SU-DHL-6 (cell line): ENCODE results near the gene WDR86.

Experiments
- H2AFZ ChIP-seq: fragments of 200-600 bp; sonication (generic); 2 replicates; pipeline ENCODE4 v1.6.1; 2014; ENCODE audit warnings: low read depth, mild to moderate bottlenecking, moderate library complexity, mixed read lengths, antibody characterized with exemption, low read length; ENCODE audit not compliant: severe bottlenecking
- H3F3A ChIP-seq: fragments of 200-600 bp; shearing (Covaris generic); 2 replicates; pipeline ENCODE4 v1.6.0; 2016; ENCODE audit warnings: antibody characterized with exemption, mild to moderate bottlenecking; ENCODE audit not compliant: insufficient read depth
- H3K27ac ChIP-seq: fragments of 200-600 bp; sonication (generic); 2 replicates; pipeline ENCODE4 v1.5.1; 2016; ENCODE audit warnings: low read depth, mild to moderate bottlenecking, low read length, moderate library complexity, mixed read lengths
- H3K27me3 ChIP-seq: fragments of 200-600 bp; sonication (generic), shearing (Covaris generic); 2 replicates; pipeline ENCODE4 v1.6.0; 2014; ENCODE audit warnings: mild to moderate bottlenecking, low read length
- H3K36me3 ChIP-seq: fragments of 200-600 bp; sonication (generic); 2 replicates; pipeline ENCODE4 v1.6.1; 2014; ENCODE audit warnings: mild to moderate bottlenecking, low read length, mixed read lengths
- H3K4me2 ChIP-seq: fragments of 300-600, 200-600 bp; shearing (Covaris generic), sonication (generic); 2 replicates; pipeline ENCODE4 v1.6.0; 2014; ENCODE audit warnings: low read length, low read depth, mild to moderate bottlenecking; ENCODE audit not compliant: poor library complexity, severe bottlenecking
- H3K4me3 ChIP-seq: fragments of 200-600 bp; sonication (generic); 2 replicates; pipeline ENCODE4 v1.5.1; 2014; ENCODE audit warnings: antibody characterized with exemption, low read length, mild to moderate bottlenecking, mixed read lengths; ENCODE audit not compliant: insufficient read depth, poor library complexity, severe bottlenecking
- H3K79me2 ChIP-seq: fragments of 200-600 bp; sonication (generic); 2 replicates; pipeline ENCODE4 v1.6.1; 2014; ENCODE audit warnings: mild to moderate bottlenecking, low read length, moderate library complexity; ENCODE audit not compliant: insufficient read depth
- H3K9ac ChIP-seq: fragments of 200-600 bp; sonication (generic); 2 replicates; pipeline ENCODE4 v1.7.0; 2014; ENCODE audit warnings: mild to moderate bottlenecking, low read length
- H3K9me2 ChIP-seq: fragments of 200-600 bp; sonication (generic); replicated peaks from 2 replicates; pipeline ENCODE4 v1.6.1; 2014; ENCODE audit warnings: low read length; ENCODE audit not compliant: insufficient read depth
- H3K9me3 ChIP-seq: fragments of 200-600 bp; sonication (generic); 2 replicates; pipeline ENCODE4 v1.6.1; 2014; ENCODE audit warnings: low read length, mixed read lengths; ENCODE audit not compliant: insufficient read depth
- H4K20me1 ChIP-seq: fragments of 200-600 bp; sonication (generic); 2 replicates; pipeline ENCODE4 v1.6.1; 2014; ENCODE audit warnings: low read depth, mild to moderate bottlenecking, antibody characterized with exemption, low read length, moderate library complexity, mixed read lengths
- CTCF ChIP-seq: fragments of 200-600 bp; sonication (generic); IDR thresholded peaks from one replicate; pipeline ENCODE4 v1.5.1; 2017; ENCODE audit warnings: antibody characterized with exemption, mild to moderate bottlenecking, low read length, moderate library complexity; ENCODE audit not compliant: insufficient read depth, poor library complexity, severe bottlenecking
- EZH2phosphoT487 ChIP-seq: fragments of 200-600 bp; sonication (generic), shearing (Covaris generic); conservative IDR thresholded peaks from 2 replicates; pipeline ENCODE4 v1.6.1; 2018; ENCODE audit warnings: mild to moderate bottlenecking, antibody characterized with exemption, low read length, moderate library complexity, mixed read lengths

WDR86 gene

GRCh38 chr7:151435971-151436370 is 26.1 kb upstream of the WDR86 start:
- H3K79me2 ChIP-seq, result no peaks in the 10 kb centered on the region
- no peaks in the 10 kb centered on the region for H3K36me3 ChIP-seq
- H3K27me3 ChIP-seq, result no peaks in the 10 kb centered on the region
- no peaks in the 10 kb centered on the region for H3K9me3 ChIP-seq
- H3K4me2 ChIP-seq, result no peak overlapping the region
- H3K9me2 ChIP-seq, result no peaks in the 10 kb centered on the region
- no peaks in the 10 kb centered on the region for H3F3A ChIP-seq
- no peaks in the 10 kb centered on the region for H4K20me1 ChIP-seq
- TF ChIP-seq EZH2phosphoT487 (no peak), CTCF (no peak)
- no peak overlapping the region for H3K9ac ChIP-seq
- no peak overlapping the region for H2AFZ ChIP-seq
- no peak overlapping the region for H3K27ac ChIP-seq
- no peak overlapping the region for H3K4me3 ChIP-seq

GRCh38 chr7:151435103-151435916 is 25.5 kb upstream of the WDR86 start:
- Histone ChIP-seq H3K36me3 (no peaks in the 10 kb centered on the region), H3K9me2 (no peaks in the 10 kb centered on the region), H3K27me3 (no peaks in the 10 kb centered on the region), H3K4me3 (no peak overlapping the region), H4K20me1 (no peaks in the 10 kb centered on the region), H3K4me2 (no peak overlapping the region), H2AFZ (no peak overlapping the region), H3K9me3 (no peaks in the 10 kb centered on the region), H3K9ac (no peak overlapping the region), H3F3A (no peaks in the 10 kb centered on the region), H3K27ac (no peak overlapping the region), H3K79me2 (no peaks in the 10 kb centered on the region)
- TF ChIP-seq CTCF (no peak), EZH2phosphoT487 (no peak)

- no peak overlapping the region for H3K4me2 ChIP-seq
- H3K9me3 ChIP-seq, result no peaks in the 10 kb centered on the region
- H3K9ac ChIP-seq, result no peak overlapping the region
- H3F3A ChIP-seq, result no peaks in the 10 kb centered on the region
- TF ChIP-seq CTCF (no peak), EZH2phosphoT487 (no peak)
- no peaks in the 10 kb centered on the region for H3K27me3 ChIP-seq
- no peak overlapping the region for H3K4me3 ChIP-seq
- no peak overlapping the region for H2AFZ ChIP-seq
- no peaks in the 10 kb centered on the region for H3K9me2 ChIP-seq
- H3K36me3 ChIP-seq, result no peaks in the 10 kb centered on the region
- H3K79me2 ChIP-seq, result no peaks in the 10 kb centered on the region
- no peaks in the 10 kb centered on the region for H4K20me1 ChIP-seq
- no peak overlapping the region for H3K27ac ChIP-seq
These were observed 24.7 kb upstream of the WDR86 start for GRCh38 chr7:151434549-151434948.
